HUDEP-2 (cell line): ENCODE data around the gene GREM2.

Source experiments
- DNase-seq, 76 experiments: peaks; one replicate each; lab custom pipeline; 2025; ENCODE audit not compliant: unreplicated experiment in 76 of 76; lab: John Stamatoyannopoulos, UW

GREM2 gene

DNA sequence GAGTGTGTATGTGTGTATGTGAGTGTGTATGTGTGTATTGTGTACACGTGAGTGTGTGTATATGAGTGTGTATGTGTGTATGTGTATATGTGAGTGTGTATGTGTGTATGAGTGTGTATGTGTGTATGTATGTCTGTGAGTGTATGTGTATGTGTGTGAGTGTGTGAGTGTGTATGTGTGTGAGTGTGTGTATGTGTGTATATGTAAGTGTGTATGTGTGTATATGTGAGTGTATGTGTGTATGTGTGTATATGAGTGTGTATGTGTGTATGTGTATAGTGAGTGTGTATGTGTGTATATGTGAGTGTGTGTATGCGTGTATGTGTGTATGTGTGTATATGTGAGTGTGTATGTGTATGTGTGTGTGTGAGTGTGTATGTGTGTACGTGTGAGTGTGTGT, 49.2 kb downstream of the GREM2 start:
- DNase-seq: no peak

GRCh38 chr1:240562111-240562590, 49.8 kb downstream of the GREM2 start:
- DNase-seq: no peak

GRCh38 chr1:240559781-240560180, 52.2 kb downstream of the GREM2 start:
- DNase-seq: no peak

- no peak for DNase-seq
Measured at GRCh38 chr1:240555524-240555923, 56.4 kb downstream of the GREM2 start.

DNA sequence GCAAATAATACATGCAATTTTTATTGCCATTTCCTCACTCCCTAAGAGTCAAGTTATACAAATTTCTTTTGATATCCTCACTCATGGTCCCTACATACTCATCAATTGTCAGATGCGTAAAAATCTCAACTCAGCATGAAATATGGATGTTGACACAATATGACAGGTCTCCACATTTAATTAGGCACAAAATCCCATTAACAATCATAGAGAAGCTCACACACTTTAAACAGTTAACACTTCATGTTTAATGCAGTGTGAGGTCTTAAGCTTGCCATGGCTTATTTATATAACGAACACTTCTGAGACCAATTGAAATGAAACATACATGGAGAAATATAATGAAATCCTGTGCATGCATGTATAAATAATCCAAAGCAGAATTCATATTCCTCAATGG, 58.6 kb downstream of the GREM2 start:
- DNase-seq: no peak

DNA sequence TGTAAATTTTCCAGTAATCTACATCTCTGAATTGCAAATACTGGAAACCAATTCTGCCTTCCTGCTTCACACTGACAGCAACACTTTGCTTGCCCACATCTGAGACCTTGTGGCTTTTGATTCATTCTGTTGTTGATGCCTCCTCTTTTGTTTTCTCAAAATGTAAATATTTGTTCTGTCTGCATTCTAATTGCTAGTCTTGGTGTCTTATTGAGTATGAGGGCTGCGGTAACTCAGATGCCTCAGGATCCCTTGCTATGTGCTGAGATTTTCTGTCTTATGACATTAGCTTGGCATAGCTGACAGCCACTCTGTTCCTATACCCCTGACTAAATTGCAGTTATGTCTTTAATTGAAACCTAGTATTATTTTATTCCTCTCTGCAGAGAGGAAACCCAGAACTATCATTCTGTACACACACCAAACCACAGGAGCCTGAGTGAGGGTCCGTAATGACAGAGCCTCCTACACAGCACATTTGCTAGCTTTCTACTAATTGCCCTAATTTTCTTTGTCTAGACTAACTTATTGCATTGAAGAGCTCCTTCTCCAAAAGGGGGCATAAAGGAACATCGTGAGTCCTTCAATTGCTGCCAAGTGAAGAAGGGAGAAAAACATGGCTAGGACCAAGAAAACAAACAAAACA, 72.1 kb downstream of the GREM2 start:
- no peak for DNase-seq

- DNase-seq: no peak
Measured at GRCh38 chr1:240538776-240539430, 73.1 kb downstream of the GREM2 start.

DNA sequence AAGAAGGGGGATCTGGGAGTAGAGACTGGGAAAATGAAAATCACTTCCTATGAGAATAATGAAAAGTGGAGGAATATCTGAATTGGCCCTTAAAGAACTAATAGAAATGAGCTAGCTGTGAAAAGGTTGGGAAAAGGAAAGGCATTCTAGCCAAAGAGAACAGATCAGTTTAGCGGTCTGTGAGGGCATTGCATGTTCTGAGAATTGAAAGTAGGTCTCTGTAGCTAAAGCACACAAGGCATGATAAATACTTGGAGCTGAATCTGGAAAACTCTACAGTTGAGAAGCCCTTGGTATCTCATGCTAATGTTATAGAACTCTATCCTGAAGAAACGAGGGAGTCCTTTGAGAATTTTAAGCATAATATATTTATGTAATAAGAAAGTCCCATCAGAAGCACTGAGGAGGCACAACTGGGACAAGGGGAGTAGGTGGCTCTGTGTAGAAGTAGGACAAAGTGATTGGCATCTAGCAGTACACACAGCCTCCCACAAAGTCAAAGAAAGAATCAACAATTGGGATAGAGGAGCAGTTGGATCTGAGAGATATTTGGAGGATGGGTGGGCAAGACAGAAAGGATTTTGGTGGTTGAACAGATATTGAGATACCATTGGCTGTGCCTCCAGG, 78.7 kb downstream of the GREM2 start:
- no peak for DNase-seq

- no peak for DNase-seq
Measured at GRCh38 chr1:240528591-240528990, 83.4 kb downstream of the GREM2 start.

DNA sequence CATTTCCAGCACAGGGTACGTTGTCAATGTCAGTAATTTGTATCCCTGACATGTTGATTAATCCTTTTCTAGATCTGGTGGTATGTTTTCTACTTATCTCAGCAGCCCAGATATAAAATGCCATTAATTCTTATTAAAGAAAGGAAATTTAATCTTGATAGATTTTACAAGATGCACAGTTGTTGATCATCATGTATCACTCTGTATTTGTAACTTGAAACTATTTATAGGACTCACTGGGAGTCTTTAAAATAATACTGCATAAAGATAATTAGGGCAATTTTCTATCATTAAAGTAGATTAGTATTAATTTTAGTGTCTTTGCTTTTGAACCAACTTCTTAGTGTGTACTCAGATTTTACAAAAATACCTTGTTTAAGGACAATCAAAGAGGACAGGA, 84.9 kb downstream of the GREM2 start:
- DNase-seq: no peak

GRCh38 chr1:240526312-240526711, 85.6 kb downstream of the GREM2 start:
- DNase-seq: no peak

DNA sequence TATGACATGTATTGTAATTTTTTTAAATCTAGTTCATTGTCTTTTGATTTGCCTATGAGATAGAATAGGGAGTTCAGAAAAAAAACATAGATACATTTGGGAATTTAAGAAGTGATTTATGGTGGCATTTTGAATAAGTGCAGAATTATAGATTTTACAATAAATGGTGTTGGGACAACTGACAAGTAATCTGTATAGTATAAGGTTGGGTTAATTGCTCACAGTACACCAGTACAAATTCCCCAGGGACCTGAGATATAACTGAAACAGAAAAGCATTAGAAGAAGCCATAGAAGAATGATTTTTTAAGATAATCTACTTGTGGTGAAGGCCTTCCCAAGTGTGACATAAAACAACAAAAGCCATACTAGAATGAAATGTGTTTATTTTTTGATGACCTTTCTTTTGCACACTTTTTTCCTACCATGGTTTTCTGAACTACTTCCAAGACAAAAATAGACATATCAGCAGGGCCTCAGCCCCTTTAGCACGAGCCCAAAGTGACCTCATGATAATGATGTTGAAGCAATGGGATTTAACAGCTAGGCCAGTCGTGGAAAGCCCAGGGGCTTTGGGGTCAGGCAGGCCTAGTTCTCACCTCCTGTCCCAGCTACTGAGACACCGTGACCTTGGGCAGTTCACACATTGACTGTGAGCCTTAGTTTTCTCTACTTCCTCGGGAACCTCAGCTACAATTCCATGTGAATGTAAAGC, 87.4 kb downstream of the GREM2 start:
- DNase-seq: no peak

GRCh38 chr1:240522122-240522822, 89.7 kb downstream of the GREM2 start:
- no peak for DNase-seq

- no peak for DNase-seq
Measured at GRCh38 chr1:240517891-240518290, 94.1 kb downstream of the GREM2 start.

DNA sequence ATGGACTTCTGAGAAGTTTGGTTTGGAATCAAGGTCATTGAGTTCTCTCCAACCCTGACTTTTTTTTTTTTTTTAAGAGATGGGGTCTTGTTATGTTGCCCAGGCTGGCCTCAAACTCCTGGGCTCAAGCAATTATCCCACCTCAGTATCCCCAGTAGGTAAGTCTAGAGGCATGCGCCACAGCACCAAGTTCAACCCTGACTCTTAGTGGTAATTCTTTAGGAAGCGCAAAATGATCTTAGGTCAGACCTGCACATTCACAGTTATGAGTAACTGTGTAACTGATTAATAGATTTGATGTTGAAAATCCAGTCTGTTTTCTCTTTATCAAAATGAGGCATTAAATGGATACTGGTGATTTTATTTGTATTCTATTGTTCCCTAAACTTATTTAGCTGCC, 95.9 kb downstream of the GREM2 start:
- DNase-seq: no peak

DNA sequence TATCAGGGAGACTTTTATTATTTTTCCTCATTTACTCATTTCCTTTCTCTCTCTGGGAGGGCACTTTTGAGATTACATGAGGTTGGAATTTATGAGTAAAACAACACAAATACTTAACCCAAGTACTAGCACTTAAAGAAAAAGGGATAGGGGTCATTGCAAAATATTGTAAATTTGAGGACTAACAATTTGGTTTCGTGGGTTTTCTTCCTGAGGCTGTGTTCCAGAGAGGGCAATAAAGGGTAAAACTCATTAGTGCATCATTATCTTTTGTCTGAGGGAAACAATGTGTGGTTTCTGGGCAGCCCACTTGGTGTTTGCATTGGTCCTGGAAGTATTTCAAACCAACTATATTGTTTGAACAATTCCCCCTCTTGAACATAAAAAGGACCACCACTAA, 96.5 kb downstream of the GREM2 start:
- no peak for DNase-seq

GRCh38 chr1:240511789-240512188, 100.2 kb downstream of the GREM2 start:
- no peak for DNase-seq

- no peak for DNase-seq
Measured at GRCh38 chr1:240508950-240509349, 103.0 kb downstream of the GREM2 start.

DNA sequence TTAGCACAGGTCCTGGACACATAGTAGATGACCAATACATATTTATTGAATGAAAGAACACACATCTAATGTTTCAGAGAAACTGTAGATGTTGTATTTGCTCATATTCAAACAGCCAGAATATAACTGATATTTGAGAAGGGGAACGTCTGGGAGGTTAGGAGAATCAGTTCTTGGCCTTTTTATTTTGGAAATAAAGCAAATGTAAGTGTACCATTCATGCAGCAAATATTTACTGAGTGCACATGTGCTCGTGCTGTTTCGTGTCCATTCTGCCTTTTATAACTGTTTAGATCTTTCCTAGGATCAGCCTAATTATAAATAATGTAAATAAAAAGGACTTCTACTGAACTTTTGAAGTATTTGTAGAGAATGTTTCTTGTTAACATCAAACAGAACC, 103.8 kb downstream of the GREM2 start:
- no peak for DNase-seq

- no peak for DNase-seq
Measured at GRCh38 chr1:240506176-240506575, 105.8 kb downstream of the GREM2 start.

DNA sequence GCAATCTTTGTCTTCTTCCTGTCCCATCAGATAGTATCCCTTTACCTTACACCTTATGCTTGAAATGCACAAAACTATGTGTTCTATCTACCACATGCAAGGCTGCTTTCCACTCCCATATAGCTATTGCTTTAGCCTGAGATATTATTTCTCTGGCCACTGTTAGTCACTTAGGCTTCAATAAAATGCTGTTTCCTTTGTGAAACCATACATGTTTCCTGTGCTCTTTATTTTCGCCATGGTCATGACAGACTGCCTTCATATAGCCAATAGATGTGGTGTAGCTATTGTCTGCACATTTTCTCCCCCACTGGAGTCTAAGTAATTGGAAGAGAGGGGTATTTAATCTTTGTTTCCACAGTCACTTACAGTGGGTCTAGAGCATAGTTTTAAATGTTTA, 108.4 kb downstream of the GREM2 start:
- DNase-seq: no peak
